GM12892 (cell line): ENCODE measurements around the gene DDX24. TPM values are rescaled to one million over a fixed set of nuclear protein-coding genes. Genes with fewer than 3 reads are reported as not detected.

Experiments used
- DNase-seq: peaks from one replicate; pipeline ENCODE4 v3.0.0; 2011; ENCODE audit not compliant: insufficient read length
- FAIRE-seq: peaks from 2 replicates; lab custom pipeline; 2011; peaks lifted over from hg19 to GRCh38; lab: Jason Lieb, UNC
- POLR2A ChIP-seq: IDR thresholded peaks from 2 replicates; pipeline ENCODE4 v1.6.1; 2011; ENCODE audit warnings: low read depth, low read length, control low read depth
- POLR2AphosphoS5 ChIP-seq: IDR thresholded peaks from 2 replicates; pipeline ENCODE4 v1.6.1; 2011; ENCODE audit warnings: low read depth, low read length, control low read depth
- TAF1 ChIP-seq: IDR thresholded peaks from 2 replicates; pipeline ENCODE4 v1.6.1; 2011; ENCODE audit warnings: low read depth, mild to moderate bottlenecking, control low read depth, low read length, borderline replicate concordance
- polyA plus RNA-seq: library from polyadenylated mRNA; unstranded; fragments of >200 nt; gene quantifications from one replicate; pipeline ENCODE4 v1.2.1, GENCODE V29; 2012; ENCODE audit warnings: missing spikeins, inconsistent platforms; ENCODE audit not compliant: missing spikeins

The DDX24 gene, protein sequence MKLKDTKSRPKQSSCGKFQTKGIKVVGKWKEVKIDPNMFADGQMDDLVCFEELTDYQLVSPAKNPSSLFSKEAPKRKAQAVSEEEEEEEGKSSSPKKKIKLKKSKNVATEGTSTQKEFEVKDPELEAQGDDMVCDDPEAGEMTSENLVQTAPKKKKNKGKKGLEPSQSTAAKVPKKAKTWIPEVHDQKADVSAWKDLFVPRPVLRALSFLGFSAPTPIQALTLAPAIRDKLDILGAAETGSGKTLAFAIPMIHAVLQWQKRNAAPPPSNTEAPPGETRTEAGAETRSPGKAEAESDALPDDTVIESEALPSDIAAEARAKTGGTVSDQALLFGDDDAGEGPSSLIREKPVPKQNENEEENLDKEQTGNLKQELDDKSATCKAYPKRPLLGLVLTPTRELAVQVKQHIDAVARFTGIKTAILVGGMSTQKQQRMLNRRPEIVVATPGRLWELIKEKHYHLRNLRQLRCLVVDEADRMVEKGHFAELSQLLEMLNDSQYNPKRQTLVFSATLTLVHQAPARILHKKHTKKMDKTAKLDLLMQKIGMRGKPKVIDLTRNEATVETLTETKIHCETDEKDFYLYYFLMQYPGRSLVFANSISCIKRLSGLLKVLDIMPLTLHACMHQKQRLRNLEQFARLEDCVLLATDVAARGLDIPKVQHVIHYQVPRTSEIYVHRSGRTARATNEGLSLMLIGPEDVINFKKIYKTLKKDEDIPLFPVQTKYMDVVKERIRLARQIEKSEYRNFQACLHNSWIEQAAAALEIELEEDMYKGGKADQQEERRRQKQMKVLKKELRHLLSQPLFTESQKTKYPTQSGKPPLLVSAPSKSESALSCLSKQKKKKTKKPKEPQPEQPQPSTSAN
- polyA plus RNA-seq, result 147 TPM

DNA sequence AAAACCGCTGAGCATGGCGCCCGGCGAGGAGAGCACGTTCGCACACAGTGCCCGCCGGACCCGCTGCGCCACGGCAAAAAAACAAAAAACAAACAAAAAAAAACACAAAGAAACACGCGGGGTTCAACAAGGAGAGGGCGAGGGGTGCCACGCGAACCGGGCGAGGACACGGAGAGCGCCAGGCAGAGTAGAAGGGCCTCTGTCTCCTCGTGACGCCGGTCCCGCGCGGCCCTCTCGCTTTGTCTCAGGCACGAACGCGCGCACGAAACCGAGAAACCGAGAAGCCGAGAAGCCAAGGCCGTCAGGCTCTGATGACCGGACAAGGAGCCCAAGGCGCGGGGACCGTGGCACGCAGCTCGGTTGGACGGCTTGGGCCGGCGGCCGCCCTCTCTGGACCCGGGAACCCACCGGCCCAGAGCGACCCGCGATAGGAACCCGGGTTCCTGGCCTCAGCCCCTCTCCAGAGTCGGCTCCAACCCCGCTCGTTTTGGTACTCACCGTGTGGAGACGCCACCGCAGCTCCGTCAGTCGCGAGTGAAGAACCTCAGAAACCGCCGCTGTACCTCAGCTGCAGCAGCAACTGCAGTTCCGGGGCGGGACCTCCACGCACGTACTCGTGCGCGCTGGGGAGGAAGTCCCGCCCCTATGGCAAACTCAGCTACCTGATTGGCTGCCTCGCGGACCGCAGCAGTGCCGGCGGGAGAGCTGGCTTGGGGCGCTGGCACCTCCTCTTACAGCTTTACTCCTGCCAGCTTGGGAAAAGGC is at the start of gene DDX24, which contains the start of gene IFI27L1:
Gene DDX24 (minus strand): TSS at position 582 of the 765 bp plus-strand sequence. CDS start 1,460 bp downstream, outside the sequence.
Gene IFI27L1 (plus strand): TSS at position 690 of the 765 bp plus-strand sequence. CDS start 15,628 bp downstream, outside the sequence.
- TF ChIP-seq POLR2A (peak; percentile 94), POLR2AphosphoS5 (peak; percentile 95), TAF1 (peak; percentile 89)
- FAIRE-seq, result peak; percentile 97
- peak; percentile 93 for DNase-seq

DNA sequence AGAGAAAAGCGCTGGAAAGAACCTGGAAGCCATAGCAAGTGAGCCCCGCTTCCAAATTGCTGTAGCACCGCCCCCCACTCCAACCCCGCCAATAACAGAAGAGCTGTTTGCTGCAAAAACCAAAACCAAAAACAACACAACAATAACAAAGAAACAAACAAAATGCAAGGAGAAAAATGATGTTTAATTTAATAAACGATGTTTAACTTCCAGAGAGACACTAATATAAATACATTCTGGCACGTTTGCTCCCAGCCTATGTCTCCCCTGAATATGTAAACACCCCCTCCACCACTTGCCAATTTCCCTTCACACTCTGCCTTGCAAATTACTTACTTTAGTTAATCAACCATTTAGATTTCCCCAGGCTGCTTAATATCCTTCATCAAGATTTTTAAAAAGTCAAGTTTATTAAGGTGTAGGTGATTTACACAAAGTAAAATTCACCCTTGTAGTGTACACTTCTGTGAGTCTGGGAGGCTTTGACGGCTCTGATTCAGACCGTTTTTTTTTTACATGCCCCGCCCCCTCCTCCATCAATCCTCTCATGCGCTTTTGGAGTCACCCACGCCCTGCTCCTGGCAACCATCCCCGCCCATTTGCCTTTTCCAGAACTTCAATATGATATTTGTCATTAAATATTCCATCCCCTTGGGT is 48.9 kb upstream of the DDX24 start:
- TF ChIP-seq POLR2A (no peak), POLR2AphosphoS5 (no peak), TAF1 (no peak)
- DNase-seq (no peak), FAIRE-seq (no peak)

- FAIRE-seq (peak; percentile 84), DNase-seq (peak; percentile 92)
- TF ChIP-seq POLR2AphosphoS5, result no peak
- 0 out of 2 replicates have a peak, but pooled peaks have one; percentile 16 for TF ChIP-seq TAF1
- peak; percentile 72; the same call in 1 of the 2 replicates for TF ChIP-seq POLR2A
Measured at GRCh38 chr14:94129111-94129757, 48.2 kb upstream of the DDX24 start, which contains the start of gene IFI27L2. TSS of gene IFI27L2 (minus strand) at chr14:94129604. CDS start at chr14:94129564, 40 bp downstream.

DNA sequence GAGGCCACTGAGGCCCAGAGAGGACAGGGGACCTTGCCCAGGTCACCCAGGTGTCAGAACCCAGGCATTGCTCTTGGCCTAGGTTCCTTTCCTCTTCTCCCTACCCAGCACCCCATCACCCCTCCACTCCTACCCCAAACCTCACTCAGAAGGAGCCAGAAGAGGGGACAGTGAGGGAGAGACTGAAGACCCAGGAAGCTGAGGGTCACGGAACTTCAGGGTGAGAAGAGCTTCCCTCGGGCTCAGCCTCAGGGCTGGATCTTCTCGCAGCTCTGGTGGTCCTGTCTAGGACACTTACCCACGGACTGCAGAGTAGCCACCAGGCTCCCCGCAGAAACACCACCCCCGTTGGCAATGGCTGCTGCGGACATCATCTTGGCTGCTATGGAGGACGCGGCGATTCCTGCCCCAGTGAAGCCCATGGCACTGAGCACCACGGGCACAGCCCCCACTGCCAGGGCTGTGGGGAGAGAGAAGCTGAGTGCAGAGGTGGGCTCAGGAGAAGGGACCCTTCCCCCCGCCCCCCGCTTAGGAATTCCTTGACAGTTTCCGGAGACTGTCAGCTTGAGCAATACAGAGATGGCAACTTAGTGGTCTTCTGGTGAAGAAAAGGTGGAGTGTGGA is 47.3 kb upstream of the DDX24 start:
- DNase-seq, result no peak
- TF ChIP-seq POLR2AphosphoS5, result no peak
- TF ChIP-seq POLR2A, result no peak
- TF ChIP-seq TAF1, result no peak
- no peak for FAIRE-seq

GRCh38 chr14:94127330-94127729 is 46.3 kb upstream of the DDX24 start:
- TF ChIP-seq POLR2A, result no peak
- TF ChIP-seq POLR2AphosphoS5, result no peak
- TF ChIP-seq TAF1, result no peak
- no peak for FAIRE-seq
- DNase-seq, result no peak

DNA sequence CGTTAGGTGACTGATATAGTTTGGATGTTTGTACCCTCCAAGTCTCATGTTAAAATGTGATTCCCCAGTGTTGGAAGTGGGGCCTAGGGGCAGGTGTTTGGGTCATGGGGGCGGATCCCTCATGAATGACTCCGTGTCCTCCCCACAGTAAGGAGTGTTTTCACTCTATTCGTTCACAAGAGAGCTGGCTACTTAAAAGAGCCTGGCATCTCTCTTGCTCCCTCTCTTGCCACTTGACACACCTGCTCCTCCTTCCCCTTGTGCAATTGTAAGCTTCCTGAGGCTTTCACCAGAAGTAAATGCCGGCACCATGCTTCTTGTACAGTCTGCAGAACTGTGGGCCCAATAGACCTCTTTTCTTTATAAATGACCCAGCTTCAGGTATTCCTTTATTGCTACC is 45.8 kb upstream of the DDX24 start:
- TF ChIP-seq TAF1 (no peak), POLR2AphosphoS5 (no peak), POLR2A (no peak)
- no peak for FAIRE-seq
- no peak for DNase-seq

GRCh38 chr14:94126419-94126677 is 45.3 kb upstream of the DDX24 start:
- TF ChIP-seq POLR2AphosphoS5, result no peak
- no peak for TF ChIP-seq TAF1
- no peak for TF ChIP-seq POLR2A
- DNase-seq (no peak), FAIRE-seq (no peak)

DNA sequence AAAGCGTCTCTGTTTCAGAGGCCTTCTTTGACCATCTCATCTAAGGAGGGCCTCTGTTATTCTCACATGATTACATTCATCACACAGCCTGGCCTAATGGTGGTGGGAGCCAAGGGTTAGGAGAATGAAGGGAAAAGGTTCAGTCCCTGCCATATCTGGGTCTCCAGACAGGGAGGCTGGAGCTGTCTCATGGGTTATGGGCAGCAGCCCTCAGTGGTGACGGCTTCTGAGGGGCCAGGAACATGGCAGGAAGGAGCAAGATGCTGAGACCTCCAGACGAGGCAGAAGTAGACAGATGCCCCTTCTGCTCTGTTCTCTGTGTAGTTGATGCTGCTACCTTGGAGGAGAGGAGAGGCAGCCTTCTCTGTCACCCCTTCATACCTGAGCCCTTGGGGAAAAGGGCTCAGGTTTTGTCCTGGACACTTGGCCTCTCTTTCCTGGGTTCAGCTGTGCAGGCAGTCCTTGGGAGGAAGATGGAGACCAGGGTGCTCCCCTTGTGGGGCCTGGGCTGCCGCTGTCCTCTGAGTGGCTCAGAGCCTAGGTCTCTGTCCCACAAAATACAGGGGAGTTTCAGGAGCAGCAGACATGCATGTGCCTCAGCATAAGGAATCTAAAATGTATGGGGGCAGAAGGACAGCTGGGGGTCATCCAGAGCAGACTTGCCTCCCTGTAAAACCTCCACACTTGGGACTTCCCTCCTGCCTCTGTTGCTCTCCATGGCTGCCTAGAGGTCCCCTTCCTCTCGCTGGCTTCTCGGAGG is 44.8 kb upstream of the DDX24 start:
- DNase-seq, result no peak
- FAIRE-seq, result no peak

DNA sequence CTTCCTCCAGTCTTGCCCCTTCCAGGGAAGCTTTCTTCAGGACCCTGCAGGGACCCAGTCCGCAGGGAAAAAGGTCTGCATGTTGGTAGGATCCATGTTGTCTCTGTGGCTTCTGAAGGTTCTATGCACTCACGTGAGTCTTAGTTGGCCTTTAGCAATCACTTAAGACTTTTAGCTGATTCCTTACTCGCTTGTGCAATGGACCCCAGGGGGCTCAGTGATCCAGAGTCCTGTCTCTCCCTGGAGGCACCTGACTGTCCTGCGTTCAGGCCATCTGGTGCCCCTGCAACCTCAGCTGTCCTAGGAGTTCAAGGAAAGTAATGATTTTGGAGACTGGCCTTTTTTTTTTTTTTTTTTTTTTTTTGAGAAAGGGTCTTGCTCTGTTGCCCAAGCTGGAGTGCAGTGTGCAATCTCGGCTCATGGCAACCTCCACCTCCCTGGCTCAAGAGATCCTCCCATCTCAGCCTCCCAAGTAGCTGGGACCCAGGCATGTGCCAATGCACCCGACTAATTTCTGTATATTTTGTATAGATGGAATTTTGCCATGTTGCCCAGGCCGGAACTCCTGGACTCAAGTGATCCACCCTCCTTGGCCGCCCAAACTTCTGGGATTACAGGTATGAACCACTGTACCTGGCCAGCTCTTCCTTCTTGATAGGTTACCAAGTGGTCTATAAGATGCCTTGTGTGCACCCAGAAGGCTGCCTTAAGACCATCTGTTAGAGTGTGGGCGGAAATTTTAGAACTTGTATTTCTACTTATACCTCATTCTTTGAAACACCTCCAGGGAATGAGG is 43.8 kb upstream of the DDX24 start:
- DNase-seq (no peak), FAIRE-seq (no peak)
- TF ChIP-seq POLR2AphosphoS5, result no peak
- no peak for TF ChIP-seq TAF1
- TF ChIP-seq POLR2A, result no peak

More for the DNA sequence above, 44.8 kb upstream of the DDX24 start:
- TF ChIP-seq TAF1, result no peak
- TF ChIP-seq POLR2A, result no peak
- TF ChIP-seq POLR2AphosphoS5, result no peak

GRCh38 chr14:94123868-94124267 is 42.9 kb upstream of the DDX24 start:
- FAIRE-seq, result no peak
- TF ChIP-seq POLR2AphosphoS5 (no peak), POLR2A (no peak), TAF1 (no peak)
- DNase-seq, result no peak
